GM21717 (cell line): ENCODE data around the gene CALU.

Source experiments
- ATAC-seq: cut with Tn5 transposase; IDR thresholded peaks from one replicate; pipeline ENCODE4 v1.9.1; 2021; ENCODE audit warnings: mild to moderate bottlenecking, moderate library complexity; ENCODE audit not compliant: unreplicated experiment

Gene CALU

DNA sequence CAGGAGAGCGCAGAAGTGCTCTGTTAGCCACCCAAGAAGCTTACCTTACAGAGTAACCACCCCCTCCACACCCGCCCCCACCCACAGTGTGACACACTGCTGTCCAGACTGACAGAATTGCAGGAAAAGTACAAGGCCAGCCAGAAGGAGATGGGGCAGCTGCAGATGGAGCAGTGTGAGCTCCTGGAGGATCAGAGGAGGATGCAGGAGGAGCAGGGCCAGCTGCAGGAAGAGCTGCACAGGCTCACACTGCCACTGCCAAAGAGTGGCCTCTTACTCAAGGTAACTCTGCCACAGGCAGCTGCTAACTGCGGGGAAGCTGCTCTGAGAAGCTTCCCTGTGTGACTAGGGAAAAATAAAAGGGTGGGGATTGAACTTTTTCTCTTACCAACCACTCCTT, 70.2 kb downstream of the CALU start:
- no peak for ATAC-seq

DNA sequence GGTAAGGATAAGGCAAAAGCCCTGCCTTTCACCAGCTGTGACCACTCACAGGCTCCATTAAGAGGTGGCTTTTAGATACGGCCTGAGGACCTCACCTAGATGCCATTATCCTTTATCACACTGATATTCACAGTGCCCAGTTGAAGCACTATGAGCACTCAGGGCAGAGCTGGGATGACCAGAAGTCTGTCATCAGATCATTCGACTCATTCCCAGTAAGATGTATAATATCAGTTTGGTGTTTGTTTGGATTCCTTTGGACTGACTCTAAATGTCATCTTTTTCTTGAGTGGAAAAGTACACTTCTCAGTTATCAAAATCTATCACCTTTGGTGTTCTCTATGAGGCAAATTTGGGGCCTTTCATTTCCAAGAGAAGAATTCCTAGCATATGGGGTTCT, 71.3 kb downstream of the CALU start:
- no peak for ATAC-seq

DNA sequence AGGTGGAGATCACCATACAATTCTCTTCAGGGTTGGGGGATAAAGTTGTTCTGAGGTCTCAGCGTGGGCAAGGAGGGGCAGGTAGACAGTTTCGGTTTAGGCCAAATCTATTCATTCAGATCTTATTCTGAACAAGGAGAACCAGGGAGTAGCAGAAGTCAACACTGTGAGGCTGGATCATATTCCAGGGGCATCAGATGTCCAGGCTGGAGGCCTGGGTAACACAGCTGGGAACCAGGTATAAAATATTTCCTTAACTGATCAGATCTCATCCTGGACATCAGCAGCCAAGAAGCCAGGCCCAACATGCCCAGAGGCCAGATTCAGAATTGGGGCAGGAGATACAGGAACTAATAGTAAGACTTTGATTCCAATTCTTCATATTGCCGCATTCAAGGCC, 71.8 kb downstream of the CALU start:
- no peak for ATAC-seq

GRCh38 chr7:128811631-128812430, 72.7 kb downstream of the CALU start:
- no peak for ATAC-seq

GRCh38 chr7:128812514-128813168, 73.5 kb downstream of the CALU start:
- ATAC-seq, result no peak

GRCh38 chr7:128814499-128814898, 75.3 kb downstream of the CALU start:
- no peak for ATAC-seq

- ATAC-seq, result no peak
Measured at GRCh38 chr7:128815289-128815942, 76.3 kb downstream of the CALU start.

GRCh38 chr7:128818694-128819093, 79.5 kb downstream of the CALU start:
- no peak for ATAC-seq
